ENCODE results near the gene SHISAL1.

SHISAL1 gene

DNA sequence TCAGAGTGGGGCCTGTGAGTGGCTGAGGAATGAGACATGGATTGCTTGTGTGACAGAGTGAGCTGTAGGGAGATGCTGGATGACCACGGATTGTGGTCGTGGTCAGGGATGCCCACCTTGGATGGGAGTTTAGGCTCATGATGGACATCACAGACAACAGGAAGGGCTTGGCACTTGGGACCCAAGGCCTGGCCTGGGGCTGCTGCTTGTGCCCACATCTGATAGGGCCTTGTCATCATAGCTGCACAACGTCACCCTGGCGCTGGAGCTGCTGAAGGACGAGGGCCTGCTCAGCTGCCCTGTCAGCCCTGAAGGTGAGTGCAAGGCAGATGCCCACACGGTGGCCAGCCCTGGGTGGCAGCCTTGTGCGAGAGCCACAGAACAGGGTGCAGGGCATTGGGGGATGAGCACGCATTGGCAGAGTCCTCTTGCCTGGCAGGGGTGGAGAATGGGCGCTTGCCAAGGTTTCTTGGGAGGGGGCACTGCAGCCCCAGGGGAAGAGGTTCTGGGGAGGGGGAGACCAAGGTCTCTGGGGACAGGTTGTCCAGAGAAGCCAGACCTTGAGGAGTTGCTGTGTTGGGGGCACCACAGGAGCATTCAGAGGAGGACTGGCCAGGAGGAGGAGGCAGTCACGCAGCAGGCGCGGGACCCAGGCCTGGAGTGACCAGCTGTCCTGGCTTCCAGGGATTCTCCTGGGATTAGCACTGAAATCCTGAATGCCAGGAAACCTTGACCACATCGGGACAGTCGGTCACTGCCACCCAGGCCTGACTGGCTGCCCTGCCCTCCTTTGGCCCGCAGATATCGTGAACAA, 107.0 kb downstream of the SHISAL1 start:
- no peak for DNase-seq

GRCh38 chr22:44204739-44205515, 107.8 kb downstream of the SHISAL1 start:
- no peak for DNase-seq

DNA sequence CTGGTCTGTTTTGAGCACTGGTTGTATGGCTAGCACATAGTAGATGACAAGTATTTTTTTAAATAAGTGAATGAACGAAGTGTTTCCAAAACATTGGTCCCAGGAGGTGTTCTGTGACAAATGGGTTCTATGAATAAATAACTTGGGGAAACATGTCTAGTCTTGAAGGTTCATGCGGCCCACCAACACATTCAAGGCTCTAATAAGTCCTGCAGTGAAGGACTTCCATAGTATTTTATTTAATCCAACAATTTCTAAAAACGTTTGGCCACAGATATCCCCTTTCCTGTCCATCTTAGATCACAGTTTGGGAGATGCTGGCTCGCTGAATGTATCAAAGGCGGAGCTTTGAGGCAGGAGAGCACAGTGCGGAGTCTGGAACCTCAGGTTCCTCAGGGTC, 109.5 kb downstream of the SHISAL1 start:
- DNase-seq: no peak

DNA sequence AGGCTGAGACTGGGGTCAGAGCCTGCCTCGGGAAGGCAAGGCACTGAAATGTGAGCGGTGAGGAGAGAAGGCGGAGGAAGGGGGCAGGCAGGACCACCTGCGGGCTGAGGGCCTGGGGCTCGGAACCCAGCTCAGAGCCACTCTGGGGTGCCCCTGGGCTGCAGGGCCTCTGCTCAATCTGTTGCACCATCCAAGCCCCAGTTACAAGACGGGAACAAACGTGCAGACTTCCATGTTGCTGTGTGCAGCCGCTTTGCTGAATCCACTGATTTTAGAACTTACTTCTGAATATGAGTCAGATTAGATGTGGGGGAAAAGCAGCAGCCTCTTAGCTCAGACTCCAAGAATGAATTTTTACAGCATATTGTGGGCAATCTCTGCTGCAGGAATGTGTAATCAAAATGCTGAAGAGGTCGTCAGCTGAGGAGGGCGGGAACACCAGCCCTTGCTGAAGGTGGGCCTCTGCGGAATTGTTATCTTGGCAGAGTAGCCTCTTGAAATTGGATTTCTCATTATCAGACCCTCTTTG, 110.4 kb downstream of the SHISAL1 start:
- DNase-seq: no peak

DNA sequence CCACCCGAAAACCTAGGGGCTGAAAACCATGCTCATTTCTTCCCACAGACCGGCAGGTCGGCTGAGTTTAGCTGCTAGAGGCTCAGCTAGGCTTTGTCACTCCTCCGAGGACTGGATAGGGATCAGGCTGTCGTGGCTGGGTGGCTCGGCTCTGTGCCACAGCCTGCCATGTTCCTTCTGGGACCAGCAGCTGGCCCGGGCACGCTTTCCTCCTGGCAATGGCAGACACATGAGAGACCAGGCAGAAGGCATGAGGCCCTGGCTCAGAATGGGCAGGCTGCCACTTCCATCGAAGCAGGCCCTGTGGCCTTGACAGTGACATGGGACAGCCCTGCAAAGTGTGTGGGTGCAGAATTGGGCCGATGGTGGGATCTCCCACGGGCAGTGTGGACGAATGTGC, 111.1 kb downstream of the SHISAL1 start:
- DNase-seq: no peak

- DNase-seq: no peak
Measured at GRCh38 chr22:44200855-44201550, 111.7 kb downstream of the SHISAL1 start.

- DNase-seq: no peak
Measured at GRCh38 chr22:44200451-44200850, 112.3 kb downstream of the SHISAL1 start.

DNA sequence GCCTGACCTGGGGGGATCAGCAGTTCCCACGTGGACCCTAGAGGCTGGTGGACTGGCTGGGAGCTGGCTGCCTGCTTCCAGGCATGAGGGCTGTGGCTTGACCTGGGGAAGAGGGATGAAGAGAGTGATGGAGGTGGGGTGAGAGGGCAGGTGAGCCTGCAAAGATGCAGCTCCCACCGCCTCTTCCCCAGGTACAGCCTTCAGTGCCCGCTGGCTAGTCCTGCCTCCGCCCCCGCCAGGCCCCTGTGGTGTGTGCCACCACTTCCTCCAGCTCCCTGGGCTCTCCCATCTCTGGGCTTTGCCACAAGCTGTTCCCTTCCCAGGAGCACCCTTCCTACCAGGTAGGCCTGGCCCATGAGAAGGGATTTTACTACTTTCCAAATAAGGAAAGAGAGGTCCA, 112.9 kb downstream of the SHISAL1 start:
- no peak for DNase-seq

DNA sequence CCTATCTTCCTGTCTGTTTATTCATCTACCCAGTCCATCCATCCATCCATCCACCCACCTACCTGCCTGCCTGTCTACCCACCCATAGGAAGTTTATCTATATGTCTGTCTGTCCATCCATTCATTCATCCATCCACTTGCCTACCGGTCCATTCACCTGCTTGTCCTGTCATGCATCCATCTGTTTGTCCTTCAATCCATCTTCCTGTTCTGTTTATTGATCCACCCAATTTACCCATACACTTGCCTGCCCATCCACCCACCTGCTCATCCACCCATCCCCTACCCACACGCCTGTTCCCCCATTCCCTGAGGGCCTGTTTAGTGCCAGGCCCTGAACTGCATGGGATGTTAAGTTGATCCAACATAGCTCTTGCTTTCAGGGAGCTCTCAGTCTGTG, 113.6 kb downstream of the SHISAL1 start:
- no peak for DNase-seq

DNA sequence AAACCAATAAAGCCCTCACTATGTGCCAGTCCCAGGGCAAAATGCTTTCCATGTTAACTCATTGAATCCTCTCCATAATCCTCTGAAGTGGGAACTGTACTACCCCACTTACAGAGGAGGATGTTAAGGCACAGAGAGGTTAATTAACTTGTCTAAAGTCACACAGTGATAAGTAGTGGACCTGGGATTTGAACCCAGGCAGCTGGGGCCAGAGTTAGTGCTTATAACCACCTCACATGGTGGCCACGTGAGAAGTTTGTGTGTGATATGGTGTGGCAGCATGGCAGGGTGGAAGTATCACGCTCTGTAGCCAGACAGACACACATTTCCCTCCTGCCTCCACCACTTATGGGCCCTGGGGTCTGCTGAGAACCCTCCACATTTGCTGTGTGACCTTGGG, 115.5 kb downstream of the SHISAL1 start:
- no peak for DNase-seq

- no peak for DNase-seq
Measured at GRCh38 chr22:44196731-44197131, 116.0 kb downstream of the SHISAL1 start.

DNA sequence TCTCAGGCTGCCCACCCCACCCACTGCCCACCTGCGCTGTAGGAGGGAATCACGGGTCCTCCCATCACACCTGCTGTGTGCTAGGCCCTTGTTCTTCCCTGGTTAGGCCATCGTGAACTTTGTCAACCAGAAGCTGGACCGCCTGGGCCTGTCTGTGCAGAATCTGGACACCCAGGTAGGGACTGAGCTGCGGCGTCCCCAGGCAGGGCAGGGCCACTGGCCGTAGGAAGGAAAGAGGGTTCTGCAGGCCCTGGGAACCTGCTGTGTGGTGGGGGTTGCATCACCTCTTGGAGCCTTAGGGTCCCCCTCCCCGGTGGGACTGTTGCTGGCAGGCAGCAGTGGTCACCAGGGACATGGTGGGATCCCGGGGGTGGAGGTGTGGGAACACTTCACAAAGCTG, 116.5 kb downstream of the SHISAL1 start:
- DNase-seq: no peak

- no peak for DNase-seq
Measured at GRCh38 chr22:44195189-44195871, 117.4 kb downstream of the SHISAL1 start.

GRCh38 chr22:44194569-44194968, 118.2 kb downstream of the SHISAL1 start:
- no peak for DNase-seq

Data from DMS 273 treated with DMSO at 0.1 percent for 48 hours (cell line).